Activated B cell treated with CpG ODN at 0.5 μM for 24 hours (primary cell): ENCODE measurements around the gene SLC1A6. TPM values are rescaled to one million over a fixed set of nuclear protein-coding genes. Genes with fewer than 3 reads are reported as not detected.

Experiments
- ATAC-seq: fragments of 200-7000 bp; cut with Tn5 transposase; one replicate; pipeline ENCODE4 v1.10.0; 2021; ENCODE audit warnings: low read depth, mild to moderate bottlenecking, moderate library complexity
- CTCF ChIA-PET: fragments of 350-600 bp; sonication (Branson Sonifier 250); formaldehyde crosslinking; loops from one replicate; lab custom pipeline; 2021; ENCODE audit warnings: antibody characterized with exemption; lab: Charles Lee
- POLR2A ChIA-PET: fragments of 350-600 bp; sonication (Branson Sonifier 250); formaldehyde crosslinking; loops from one replicate; lab custom pipeline; 2021; ENCODE audit warnings: antibody characterized with exemption; lab: Charles Lee
- DNase-seq: peaks from one replicate; pipeline ENCODE4 v3.0.0; 2022
- H3K27ac Mint-ChIP-seq: one replicate; pipeline ENCODE4 v1.8.0; 2020; ENCODE audit warnings: mixed read lengths
- H3K27me3 Mint-ChIP-seq: one replicate; pipeline ENCODE4 v1.8.0; 2021; ENCODE audit warnings: mixed read lengths
- H3K36me3 Mint-ChIP-seq: one replicate; pipeline ENCODE4 v1.8.0; 2021; ENCODE audit warnings: low read depth, mixed read lengths
- H3K4me1 Mint-ChIP-seq: one replicate; pipeline ENCODE4 v1.8.0; 2021; ENCODE audit warnings: mixed read lengths
- H3K4me3 Mint-ChIP-seq: one replicate; pipeline ENCODE4 v1.8.0; 2020; ENCODE audit warnings: mild to moderate bottlenecking, mixed read lengths
- H3K9me3 Mint-ChIP-seq: one replicate; pipeline ENCODE4 v1.8.0; 2020; ENCODE audit warnings: mixed read lengths
- intact Hi-C: fragments of 100-400 bp; cut with micrococcal nuclease; formaldehyde crosslinking; loops from one replicate; pipeline ENCODE4 v1.15.1; 2024
- total RNA-seq: library from RNA; stranded (reverse); gene quantifications from 2 replicates; pipeline ENCODE4 v1.2.3, GENCODE V29; 2022
- TF ChIP-seq, protein P1 (sequence below): fragments of 200-600 bp; IDR thresholded peaks from one replicate; pipeline ENCODE4 v1.8.0; 2022; ENCODE audit warnings: antibody characterized with exemption, mild to moderate bottlenecking

The SLC1A6 gene
- total RNA-seq, 1 donor from 2014 or later, result not detected

DNA sequence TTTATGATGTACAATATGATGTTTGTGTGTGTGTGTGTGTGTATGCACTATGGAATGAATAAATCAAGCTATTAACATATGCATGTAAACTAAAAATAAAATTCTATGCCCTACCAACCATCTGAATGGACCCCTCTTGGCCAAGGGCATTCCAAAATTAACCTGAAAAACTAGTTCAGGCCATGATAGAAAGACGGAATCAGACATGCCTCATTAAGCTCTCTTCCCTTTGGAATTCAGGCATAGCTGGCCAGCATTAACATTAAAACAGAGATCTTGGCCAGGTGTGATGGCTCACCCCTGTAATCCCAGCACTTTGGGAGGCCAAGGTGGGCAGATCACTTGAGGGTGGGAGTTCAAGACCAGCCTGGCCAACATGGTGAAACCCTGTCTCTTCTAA, 18.3 kb upstream of the SLC1A6 start:
- TF ChIP-seq, protein P1, sequence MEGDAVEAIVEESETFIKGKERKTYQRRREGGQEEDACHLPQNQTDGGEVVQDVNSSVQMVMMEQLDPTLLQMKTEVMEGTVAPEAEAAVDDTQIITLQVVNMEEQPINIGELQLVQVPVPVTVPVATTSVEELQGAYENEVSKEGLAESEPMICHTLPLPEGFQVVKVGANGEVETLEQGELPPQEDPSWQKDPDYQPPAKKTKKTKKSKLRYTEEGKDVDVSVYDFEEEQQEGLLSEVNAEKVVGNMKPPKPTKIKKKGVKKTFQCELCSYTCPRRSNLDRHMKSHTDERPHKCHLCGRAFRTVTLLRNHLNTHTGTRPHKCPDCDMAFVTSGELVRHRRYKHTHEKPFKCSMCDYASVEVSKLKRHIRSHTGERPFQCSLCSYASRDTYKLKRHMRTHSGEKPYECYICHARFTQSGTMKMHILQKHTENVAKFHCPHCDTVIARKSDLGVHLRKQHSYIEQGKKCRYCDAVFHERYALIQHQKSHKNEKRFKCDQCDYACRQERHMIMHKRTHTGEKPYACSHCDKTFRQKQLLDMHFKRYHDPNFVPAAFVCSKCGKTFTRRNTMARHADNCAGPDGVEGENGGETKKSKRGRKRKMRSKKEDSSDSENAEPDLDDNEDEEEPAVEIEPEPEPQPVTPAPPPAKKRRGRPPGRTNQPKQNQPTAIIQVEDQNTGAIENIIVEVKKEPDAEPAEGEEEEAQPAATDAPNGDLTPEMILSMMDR, result no peak

GRCh38 chr19:14992780-14993179, 13.1 kb upstream of the SLC1A6 start:
- DNase-seq (no peak), ATAC-seq (no peak)
- TF ChIP-seq, protein P1, result no peak
- no peaks in the 10 kb centered on the region for H3K9me3 Mint-ChIP-seq
- H3K27me3 Mint-ChIP-seq, result peaks cover 6% of the 10 kb centered on the region
- intact Hi-C loops, result no loop called here
- H3K36me3 Mint-ChIP-seq, result no peaks in the 10 kb centered on the region
- no peaks in the 10 kb centered on the region for H3K4me1 Mint-ChIP-seq
- H3K4me3 Mint-ChIP-seq, result no peak overlapping the region
- ChIA-PET CTCF (no interaction called here), POLR2A (no interaction called here)
- no peak overlapping the region for H3K27ac Mint-ChIP-seq

More for the DNA sequence above, 18.3 kb upstream of the SLC1A6 start:
- no peak for DNase-seq
- intact Hi-C loops, result no loop called here
- no peaks in the 10 kb centered on the region for H3K4me1 Mint-ChIP-seq
- no peaks in the 10 kb centered on the region for H3K36me3 Mint-ChIP-seq
- H3K4me3 Mint-ChIP-seq, result no peak overlapping the region
- no peak for ATAC-seq
- no peak overlapping the region for H3K27ac Mint-ChIP-seq
- POLR2A ChIA-PET, result no interaction called here
- peaks cover 29% of the 10 kb centered on the region for H3K27me3 Mint-ChIP-seq
- no peaks in the 10 kb centered on the region for H3K9me3 Mint-ChIP-seq
- CTCF ChIA-PET, result no interaction called here

- no peak for ATAC-seq
- CTCF ChIA-PET, result interaction anchor here (1.0 kb wide), 1 partner anchor 41 kb away, joined by 3 read pairs; no protein-coding TSS in a partner anchor
- intact Hi-C loops, result no loop called here
Observed at GRCh38 chr19:14985133-14985532, 5.5 kb upstream of the SLC1A6 start.

DNA sequence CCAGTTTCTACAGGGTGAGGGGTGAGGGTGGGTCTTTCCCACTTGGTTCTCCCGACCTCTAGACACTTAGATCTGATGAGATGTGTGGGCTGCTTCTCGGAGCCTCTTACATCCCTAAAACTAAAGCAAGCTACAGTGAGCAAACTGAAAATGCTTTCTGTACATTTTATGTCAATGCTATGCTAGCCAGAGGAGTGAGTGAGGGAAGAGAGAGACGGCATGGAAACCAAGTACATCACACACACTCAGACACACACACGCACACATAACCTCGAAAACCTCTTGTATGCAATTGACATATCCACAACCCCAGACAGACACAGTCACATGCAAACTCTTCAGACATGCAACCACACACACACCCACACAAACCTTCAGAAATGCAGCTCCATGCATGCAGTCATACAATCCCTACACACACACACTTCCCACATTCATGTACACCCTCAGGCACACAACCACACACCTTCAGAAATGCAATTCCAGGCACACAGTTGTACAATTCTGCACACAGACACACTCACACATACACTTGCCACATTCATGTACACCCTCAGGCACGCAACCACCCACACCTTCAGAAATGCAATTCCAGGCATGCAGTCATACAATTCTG, 1.4 kb downstream of the SLC1A6 start:
- Mint-ChIP-seq H3K27me3 (peaks cover 50% of the 10 kb centered on the region), H3K9me3 (no peaks in the 10 kb centered on the region), H3K36me3 (no peaks in the 10 kb centered on the region), H3K4me3 (no peak overlapping the region), H3K27ac (no peak overlapping the region), H3K4me1 (peaks cover 6% of the 10 kb centered on the region)
- no peak for DNase-seq
- ChIA-PET CTCF (no interaction called here), POLR2A (no interaction called here)
- no peak for ATAC-seq
- intact Hi-C loops, result no loop called here
- TF ChIP-seq, protein P1, result no peak

More at GRCh38 chr19:14985133-14985532, 5.5 kb upstream of the SLC1A6 start:
- TF ChIP-seq, protein P1, result no peak
- H3K4me3 Mint-ChIP-seq, result no peak overlapping the region
- H3K27ac Mint-ChIP-seq, result no peak overlapping the region
- POLR2A ChIA-PET, result no interaction called here
- H3K4me1 Mint-ChIP-seq, result peaks cover 2% of the 10 kb centered on the region
- no peaks in the 10 kb centered on the region for H3K9me3 Mint-ChIP-seq
- H3K27me3 Mint-ChIP-seq, result peaks cover 24% of the 10 kb centered on the region
- H3K36me3 Mint-ChIP-seq, result no peaks in the 10 kb centered on the region
- no peak for DNase-seq

GRCh38 chr19:14977128-14977527, 2.5 kb downstream of the SLC1A6 start:
- ChIA-PET CTCF (no interaction called here), POLR2A (no interaction called here)
- TF ChIP-seq, protein P1, result no peak
- Mint-ChIP-seq H3K36me3 (no peaks in the 10 kb centered on the region), H3K4me3 (no peak overlapping the region), H3K27me3 (peaks cover 50% of the 10 kb centered on the region), H3K27ac (no peak overlapping the region), H3K9me3 (no peaks in the 10 kb centered on the region), H3K4me1 (peaks cover 6% of the 10 kb centered on the region)
- DNase-seq (no peak), ATAC-seq (no peak)
- intact Hi-C loops, result no loop called here
